BJ (cell line): ENCODE results near the gene NEGR1. TPM values are rescaled to one million over a fixed set of nuclear protein-coding genes. Genes with fewer than 3 reads are reported as not detected.

Experiments used
- CTCF ChIA-PET: fragments of 350-600 bp; formaldehyde crosslinking; extraction: SDS; loops from one replicate; lab custom pipeline; 2021; ENCODE audit warnings: antibody characterized with exemption, inconsistent platforms; lab: Yijun Ruan, JAX
- POLR2A ChIA-PET: fragments of 300-600 bp; sonication (Branson Sonifier 250); formaldehyde crosslinking; extraction: SDS; loops from one replicate; lab custom pipeline; 2021; ENCODE audit warnings: antibody characterized with exemption; lab: Charles Lee
- DNase-seq: peaks from one replicate; pipeline ENCODE4 v3.0.0-alpha.2; 2011; ENCODE audit warnings: low read depth
- H3K27me3 ChIP-seq: 2 replicates; pipeline ENCODE4 v1.6.0; 2011; ENCODE audit warnings: low read length; ENCODE audit not compliant: control insufficient read depth, insufficient read depth
- H3K36me3 ChIP-seq: 2 replicates; pipeline ENCODE4 v1.5.1; 2011; ENCODE audit warnings: low read length; ENCODE audit not compliant: control insufficient read depth, insufficient read depth
- H3K4me3 ChIP-seq: 2 replicates; pipeline ENCODE4 v1.5.1; 2011; ENCODE audit warnings: low read depth, mild to moderate bottlenecking, control low read depth, low read length
- polyA plus RNA-seq: library from polyadenylated mRNA; depleted of rRNA; stranded (reverse); fragments of >200 nt; gene quantifications from 2 replicates; pipeline ENCODE4 v1.2.3, GENCODE V29; 2011
- TF ChIP-seq, protein P1 (sequence below): IDR thresholded peaks from 2 replicates; pipeline ENCODE4 v1.5.1; 2011; ENCODE audit warnings: low read depth, mild to moderate bottlenecking, control low read depth, inconsistent platforms, low read length, moderate library complexity; ENCODE audit not compliant: insufficient read depth

Gene NEGR1
- polyA plus RNA-seq, 1 experiment = 15.4 TPM

DNA sequence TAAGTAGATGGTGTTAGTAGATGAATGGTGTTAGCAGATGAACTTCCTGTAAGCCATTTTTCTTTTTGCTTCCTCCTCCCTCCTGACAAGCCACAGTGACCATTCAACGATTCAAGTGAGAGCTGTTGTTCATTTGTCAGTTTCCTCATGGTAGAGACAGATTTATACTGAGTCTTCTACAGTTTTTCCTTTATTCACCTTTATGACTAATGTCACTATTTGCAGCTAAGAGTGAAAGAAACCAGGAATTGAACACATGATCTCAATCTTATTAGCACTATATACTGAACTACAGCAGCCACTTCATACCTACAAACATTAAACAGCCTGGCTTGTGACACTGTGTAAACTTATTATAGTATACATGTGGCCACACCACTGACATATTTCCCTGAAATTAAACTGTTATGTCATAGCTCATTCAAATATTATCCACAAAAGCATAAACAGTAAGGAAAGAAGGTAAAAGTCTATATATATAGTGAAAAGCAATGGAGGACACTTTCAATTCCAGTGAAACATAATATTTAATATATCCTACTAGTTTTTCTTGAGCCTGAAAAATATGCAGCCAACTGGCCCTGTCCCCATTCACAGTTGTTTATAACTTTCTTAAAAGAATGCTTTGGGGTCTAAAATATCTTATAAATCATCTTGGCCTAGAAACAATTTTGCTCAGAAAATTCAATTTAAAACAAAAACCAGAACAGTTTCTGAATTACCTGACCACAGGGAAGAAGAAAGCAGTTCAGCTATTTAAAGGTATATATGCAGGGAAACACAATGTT lies 634.6 kb downstream of the NEGR1 start:
- no peaks in the 10 kb centered on the region for H3K27me3 ChIP-seq
- POLR2A ChIA-PET = no interaction called here
- CTCF ChIA-PET = interaction anchor here (0.6 to 0.7 kb wide), 2 partner anchors 9 to 296 kb away, joined by 3 read pairs; no protein-coding TSS in a partner anchor
- DNase-seq = no peak
- H3K4me3 ChIP-seq = no peak overlapping the region
- TF ChIP-seq, protein P1, sequence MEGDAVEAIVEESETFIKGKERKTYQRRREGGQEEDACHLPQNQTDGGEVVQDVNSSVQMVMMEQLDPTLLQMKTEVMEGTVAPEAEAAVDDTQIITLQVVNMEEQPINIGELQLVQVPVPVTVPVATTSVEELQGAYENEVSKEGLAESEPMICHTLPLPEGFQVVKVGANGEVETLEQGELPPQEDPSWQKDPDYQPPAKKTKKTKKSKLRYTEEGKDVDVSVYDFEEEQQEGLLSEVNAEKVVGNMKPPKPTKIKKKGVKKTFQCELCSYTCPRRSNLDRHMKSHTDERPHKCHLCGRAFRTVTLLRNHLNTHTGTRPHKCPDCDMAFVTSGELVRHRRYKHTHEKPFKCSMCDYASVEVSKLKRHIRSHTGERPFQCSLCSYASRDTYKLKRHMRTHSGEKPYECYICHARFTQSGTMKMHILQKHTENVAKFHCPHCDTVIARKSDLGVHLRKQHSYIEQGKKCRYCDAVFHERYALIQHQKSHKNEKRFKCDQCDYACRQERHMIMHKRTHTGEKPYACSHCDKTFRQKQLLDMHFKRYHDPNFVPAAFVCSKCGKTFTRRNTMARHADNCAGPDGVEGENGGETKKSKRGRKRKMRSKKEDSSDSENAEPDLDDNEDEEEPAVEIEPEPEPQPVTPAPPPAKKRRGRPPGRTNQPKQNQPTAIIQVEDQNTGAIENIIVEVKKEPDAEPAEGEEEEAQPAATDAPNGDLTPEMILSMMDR = no peak
- H3K36me3 ChIP-seq = no peaks in the 10 kb centered on the region

DNA sequence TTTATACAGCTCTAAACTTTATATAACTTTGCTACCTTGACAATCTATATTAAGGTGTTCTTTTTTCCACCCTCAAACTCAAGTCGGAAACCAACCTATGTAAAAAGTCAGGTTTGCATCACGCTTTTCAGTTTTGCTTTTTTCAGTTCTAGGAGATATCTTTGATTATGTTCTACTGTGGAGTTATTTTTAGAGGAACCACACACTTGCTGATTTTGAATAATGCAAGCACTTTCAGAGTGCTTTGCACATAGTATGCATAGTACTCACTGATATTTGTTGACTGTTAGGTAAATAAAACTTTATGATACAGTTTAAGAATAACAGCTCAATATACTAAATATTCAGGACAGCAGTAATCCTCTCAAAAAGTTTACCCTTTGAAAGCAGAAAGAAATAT lies 637.3 kb downstream of the NEGR1 start:
- Histone ChIP-seq H3K4me3 (no peak overlapping the region), H3K27me3 (no peaks in the 10 kb centered on the region), H3K36me3 (no peaks in the 10 kb centered on the region)
- no peak for DNase-seq
- ChIA-PET POLR2A (no interaction called here), CTCF (no interaction called here)
- TF ChIP-seq, protein P1 = no peak

DNA sequence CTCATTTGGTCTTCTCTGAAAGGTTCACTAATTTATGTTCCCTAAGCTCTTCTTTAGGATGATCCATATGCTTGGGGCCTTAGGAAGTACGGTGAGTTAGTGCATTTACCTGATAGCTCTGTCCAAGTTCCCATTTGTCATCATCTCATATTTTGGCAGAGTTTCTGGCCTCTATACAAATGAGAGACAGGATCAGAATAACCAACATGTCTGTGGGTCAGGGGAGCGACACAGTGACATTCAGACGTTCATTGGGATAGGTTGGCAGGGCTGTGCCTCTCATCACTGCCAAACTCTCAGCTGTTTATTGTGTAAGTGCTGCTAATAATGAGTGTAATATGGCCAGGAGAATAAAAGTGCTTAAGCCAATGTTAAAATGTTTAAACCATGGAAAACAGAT lies 640.4 kb downstream of the NEGR1 start:
- CTCF ChIA-PET = interaction anchor here (1.4 to 1.7 kb wide), 2 partner anchors 9 to 15 kb away, joined by 3 to 5 read pairs; no protein-coding TSS in a partner anchor
- Histone ChIP-seq H3K27me3 (no peaks in the 10 kb centered on the region), H3K4me3 (no peak overlapping the region), H3K36me3 (no peaks in the 10 kb centered on the region)
- no peak for DNase-seq
- POLR2A ChIA-PET = no interaction called here
- TF ChIP-seq, protein P1 = no peak

DNA sequence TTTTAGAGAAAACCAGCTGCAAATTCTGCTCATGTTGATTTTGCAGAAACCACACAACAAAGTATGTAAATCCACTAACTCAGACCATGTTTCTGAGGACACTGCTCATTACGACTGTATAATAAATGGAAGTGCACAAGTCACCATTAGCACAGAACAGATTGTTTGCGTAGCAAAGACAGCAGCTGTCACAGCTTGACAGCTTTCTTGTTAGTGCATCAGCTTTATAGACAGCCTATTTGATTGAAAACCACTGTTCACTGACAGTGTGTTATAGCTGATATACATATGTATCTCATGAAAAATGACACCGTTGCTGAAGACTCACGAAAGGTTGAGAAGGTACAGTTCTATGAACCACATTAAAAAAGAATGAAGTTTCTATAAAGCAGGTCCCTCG lies 641.3 kb downstream of the NEGR1 start:
- DNase-seq = no peak
- Histone ChIP-seq H3K27me3 (no peaks in the 10 kb centered on the region), H3K4me3 (no peak overlapping the region), H3K36me3 (no peaks in the 10 kb centered on the region)
- CTCF ChIA-PET = interaction anchor here (1.4 to 1.7 kb wide), 2 partner anchors 10 to 16 kb away, joined by 3 to 5 read pairs; no protein-coding TSS in a partner anchor
- POLR2A ChIA-PET = no interaction called here
- TF ChIP-seq, protein P1 = no peak

DNA sequence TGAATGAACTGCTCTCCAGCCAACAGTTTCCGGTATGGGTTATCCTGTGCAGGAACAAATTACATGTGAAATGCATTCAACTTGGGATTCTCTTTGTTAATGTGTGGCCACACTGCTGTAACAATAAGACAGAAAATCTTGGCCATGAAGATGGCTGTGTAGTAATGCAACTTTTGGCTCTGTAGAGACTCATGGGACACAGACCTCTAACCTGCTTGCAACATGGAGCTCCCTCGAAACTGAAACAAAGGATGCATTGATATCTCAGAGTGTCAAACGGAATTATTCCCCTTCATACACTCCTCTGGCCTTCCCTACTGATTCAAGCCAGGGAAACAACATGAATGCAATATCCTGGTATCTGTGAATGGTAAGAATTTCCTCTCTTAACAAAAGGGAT lies 642.2 kb downstream of the NEGR1 start:
- ChIA-PET POLR2A (no interaction called here), CTCF (interaction anchor here (1.4 kb wide), 1 partner anchor 17 kb away, joined by 3 read pairs; no protein-coding TSS in a partner anchor)
- Histone ChIP-seq H3K4me3 (no peak overlapping the region), H3K27me3 (no peaks in the 10 kb centered on the region), H3K36me3 (no peaks in the 10 kb centered on the region)
- DNase-seq = no peak
- TF ChIP-seq, protein P1 = no peak
